ENCODE data around the gene TTPAL.

Gene TTPAL

GRCh38 chr20:44495802-44496481 is 20.3 kb downstream of the TTPAL start:
- peaks cover 5% of the 10 kb centered on the region for H3K4me1 ChIP-seq (ENCODE audit: control insufficient read depth, low read length)
- no peak overlapping the region for H3K27ac ChIP-seq (ENCODE audit: low read depth, low read length)
- no peaks in the 10 kb centered on the region for H4K20me1 ChIP-seq (ENCODE audit: control insufficient read depth, insufficient read depth, low read depth, low read length)
- H3K79me2 ChIP-seq (ENCODE audit: control insufficient read depth, low read length) = no peaks in the 10 kb centered on the region
- TF ChIP-seq CTCF (IDR thresholded peaks at IDR 0.05; ENCODE audit: low read depth, low read length, poor library complexity, severe bottlenecking) (no peak), EZH2phosphoT487 (IDR thresholded peaks at IDR 0.05; ENCODE audit: borderline replicate concordance, low read length) (no peak)
- no peaks in the 10 kb centered on the region for H3K27me3 ChIP-seq (ENCODE audit: control insufficient read depth, low read length)
- no peak overlapping the region for H3K4me3 ChIP-seq (ENCODE audit: low read length)
- no peak overlapping the region for H3K4me2 ChIP-seq (ENCODE audit: low read length)
- no peaks in the 10 kb centered on the region for H3K9me3 ChIP-seq (ENCODE audit: control insufficient read depth, insufficient read depth, low read length)
- H3K9me2 ChIP-seq (replicated peaks; ENCODE audit: control insufficient read depth, low read length) = no peaks in the 10 kb centered on the region
- peaks cover 76% of the 10 kb centered on the region for H3K36me3 ChIP-seq (ENCODE audit: control insufficient read depth, low read length)
- H3F3A ChIP-seq (ENCODE audit: control insufficient read depth, insufficient read depth) = no peaks in the 10 kb centered on the region

GRCh38 chr20:44496976-44497375 is 21.3 kb downstream of the TTPAL start:
- H3K9me2 ChIP-seq (replicated peaks; ENCODE audit: control insufficient read depth, low read length) = no peaks in the 10 kb centered on the region
- H3K4me3 ChIP-seq (ENCODE audit: low read length) = no peak overlapping the region
- H4K20me1 ChIP-seq (ENCODE audit: control insufficient read depth, insufficient read depth, low read depth, low read length) = no peaks in the 10 kb centered on the region
- peaks cover 5% of the 10 kb centered on the region for H3K4me1 ChIP-seq (ENCODE audit: control insufficient read depth, low read length)
- H3F3A ChIP-seq (ENCODE audit: control insufficient read depth, insufficient read depth) = no peaks in the 10 kb centered on the region
- no peaks in the 10 kb centered on the region for H3K27me3 ChIP-seq (ENCODE audit: control insufficient read depth, low read length)
- H3K36me3 ChIP-seq (ENCODE audit: control insufficient read depth, low read length) = peaks cover 77% of the 10 kb centered on the region
- no peak overlapping the region for H3K4me2 ChIP-seq (ENCODE audit: low read length)
- no peaks in the 10 kb centered on the region for H3K79me2 ChIP-seq (ENCODE audit: control insufficient read depth, low read length)
- H3K9me3 ChIP-seq (ENCODE audit: control insufficient read depth, insufficient read depth, low read length) = no peaks in the 10 kb centered on the region
- H3K27ac ChIP-seq (ENCODE audit: low read depth, low read length) = no peak overlapping the region
- TF ChIP-seq CTCF (IDR thresholded peaks at IDR 0.05; ENCODE audit: low read depth, low read length, poor library complexity, severe bottlenecking) = no peak
- no peak for TF ChIP-seq EZH2phosphoT487 (IDR thresholded peaks at IDR 0.05; ENCODE audit: borderline replicate concordance, low read length)

- Histone ChIP-seq H3K4me3 (ENCODE audit: low read length) (no peak overlapping the region), H3K79me2 (ENCODE audit: control insufficient read depth, low read length) (no peaks in the 10 kb centered on the region), H3K36me3 (ENCODE audit: control insufficient read depth, low read length) (peaks cover 78% of the 10 kb centered on the region), H3K9me2 (replicated peaks; ENCODE audit: control insufficient read depth, low read length) (no peaks in the 10 kb centered on the region), H3F3A (ENCODE audit: control insufficient read depth, insufficient read depth) (no peaks in the 10 kb centered on the region), H4K20me1 (ENCODE audit: control insufficient read depth, insufficient read depth, low read depth, low read length) (no peaks in the 10 kb centered on the region), H3K9me3 (ENCODE audit: control insufficient read depth, insufficient read depth, low read length) (no peaks in the 10 kb centered on the region), H3K4me2 (ENCODE audit: low read length) (no peak overlapping the region), H3K27ac (ENCODE audit: low read depth, low read length) (no peak overlapping the region), H3K4me1 (ENCODE audit: control insufficient read depth, low read length) (peaks cover 5% of the 10 kb centered on the region), H3K27me3 (ENCODE audit: control insufficient read depth, low read length) (no peaks in the 10 kb centered on the region)
- TF ChIP-seq EZH2phosphoT487 (IDR thresholded peaks at IDR 0.05; ENCODE audit: borderline replicate concordance, low read length) (no peak), CTCF (IDR thresholded peaks at IDR 0.05; ENCODE audit: low read depth, low read length, poor library complexity, severe bottlenecking) (no peak)
Measured at GRCh38 chr20:44497761-44498160, 22.1 kb downstream of the TTPAL start.

All from DOHH2 (cell line).